OCI-LY3 (cell line): ENCODE results near the gene SYNE1.
A peak's percentile ranks its signal among the peaks of the same experiment; 100 is the strongest.
"Not testable (repeated sequence)": the region's sequence is repeated elsewhere in the genome, so short reads cannot be mapped to it uniquely, and the experiment has no call there.

Experiments
- H2AFZ ChIP-seq: fragments of 200-600, 300-600 bp; shearing (Covaris generic); 2 replicates; pipeline ENCODE4 v1.6.0; 2014; ENCODE audit warnings: antibody characterized with exemption, low read depth, low read length
- H3K27ac ChIP-seq: fragments of 200-600, 300-600 bp; sonication (generic); 2 replicates; pipeline ENCODE4 v1.5.1; 2014; ENCODE audit warnings: mild to moderate bottlenecking, low read length, moderate library complexity, mixed read lengths
- H3K27me3 ChIP-seq: fragments of 200-600, 300-600 bp; sonication (generic); 2 replicates; pipeline ENCODE4 v1.6.1; 2014; ENCODE audit warnings: low read depth, low read length, mixed read lengths
- H3K36me3 ChIP-seq: fragments of 200-600, 300-600 bp; sonication (generic); replicated peaks from 2 replicates; pipeline ENCODE3; 2014; ENCODE audit warnings: low read depth, low read length, mixed read lengths
- H3K4me1 ChIP-seq: fragments of 300-600, 200-600 bp; sonication (generic); 2 replicates; pipeline ENCODE4 v1.6.1; 2014; ENCODE audit warnings: low read length, mixed read lengths
- H3K4me2 ChIP-seq: fragments of 200-600, 300-600 bp; sonication (generic); 2 replicates; pipeline ENCODE4 v1.6.1; 2014; ENCODE audit warnings: low read length, mixed read lengths
- H3K4me3 ChIP-seq: fragments of 300-600, 200-600 bp; sonication (generic); 2 replicates; pipeline ENCODE4 v1.5.1; 2014; ENCODE audit warnings: antibody characterized with exemption, mild to moderate bottlenecking, low read length, moderate library complexity
- H3K79me2 ChIP-seq: fragments of 300-600, 200-600 bp; shearing (Covaris generic); 2 replicates; pipeline ENCODE4 v1.6.1; 2014; ENCODE audit warnings: mild to moderate bottlenecking, low read length, mixed read lengths
- H3K9ac ChIP-seq: fragments of 300-600, 200-600 bp; shearing (Covaris generic); 2 replicates; pipeline ENCODE4 v1.6.0; 2014; ENCODE audit warnings: mild to moderate bottlenecking, low read length, moderate library complexity
- H3K9me3 ChIP-seq: fragments of 200-600, 300-600 bp; shearing (Covaris generic); 2 replicates; pipeline ENCODE4 v1.6.1; 2014; ENCODE audit warnings: low read length, mixed read lengths; ENCODE audit not compliant: insufficient read depth
- H4K20me1 ChIP-seq: fragments of 200-600, 300-600 bp; sonication (generic); 2 replicates; pipeline ENCODE4 v1.6.1; 2016; ENCODE audit warnings: low read length, mixed read lengths; ENCODE audit not compliant: insufficient read depth
- EZH2phosphoT487 ChIP-seq: fragments of 200-600 bp; shearing (Covaris generic); IDR thresholded peaks from 2 replicates; pipeline ENCODE4 v1.6.1; 2018; ENCODE audit warnings: antibody characterized with exemption, mixed run types, low read depth
- TF ChIP-seq, protein P1 (sequence below): fragments of 200-600, 300-600 bp; sonication (generic); IDR thresholded peaks from 2 replicates; pipeline ENCODE4 v1.5.1; 2014; ENCODE audit warnings: antibody characterized with exemption, low read length, low read depth

SYNE1 gene

DNA sequence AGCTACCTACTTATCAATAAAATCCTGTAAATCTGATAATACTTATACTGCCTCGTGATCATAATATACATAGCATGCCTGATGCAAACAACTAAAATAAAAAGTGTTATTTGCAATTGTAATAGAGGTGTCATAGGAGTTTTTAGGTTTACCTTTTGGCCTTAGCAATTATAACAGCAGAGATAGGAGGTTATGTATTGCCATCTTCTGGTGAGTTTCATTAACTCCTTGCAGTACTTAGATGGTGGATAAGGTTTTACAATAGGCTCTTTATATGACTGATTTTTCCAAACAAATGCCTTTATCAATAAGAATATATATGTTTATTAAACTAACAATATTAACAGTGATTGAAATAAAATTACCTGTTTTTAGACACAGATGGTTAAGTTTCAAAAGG lies 32.7 kb upstream of the SYNE1 start:
- Histone ChIP-seq H3K9me3 (no peaks in the 10 kb centered on the region), H4K20me1 (no peaks in the 10 kb centered on the region), H3K27me3 (no peaks in the 10 kb centered on the region), H3K79me2 (no peaks in the 10 kb centered on the region), H3K27ac (no peak overlapping the region), H3K4me1 (no peaks in the 10 kb centered on the region), H3K9ac (no peak overlapping the region), H3K36me3 (no peaks in the 10 kb centered on the region), H2AFZ (no peak overlapping the region), H3K4me2 (no peak overlapping the region), H3K4me3 (no peak overlapping the region)
- no peak for TF ChIP-seq EZH2phosphoT487
- TF ChIP-seq, protein P1, sequence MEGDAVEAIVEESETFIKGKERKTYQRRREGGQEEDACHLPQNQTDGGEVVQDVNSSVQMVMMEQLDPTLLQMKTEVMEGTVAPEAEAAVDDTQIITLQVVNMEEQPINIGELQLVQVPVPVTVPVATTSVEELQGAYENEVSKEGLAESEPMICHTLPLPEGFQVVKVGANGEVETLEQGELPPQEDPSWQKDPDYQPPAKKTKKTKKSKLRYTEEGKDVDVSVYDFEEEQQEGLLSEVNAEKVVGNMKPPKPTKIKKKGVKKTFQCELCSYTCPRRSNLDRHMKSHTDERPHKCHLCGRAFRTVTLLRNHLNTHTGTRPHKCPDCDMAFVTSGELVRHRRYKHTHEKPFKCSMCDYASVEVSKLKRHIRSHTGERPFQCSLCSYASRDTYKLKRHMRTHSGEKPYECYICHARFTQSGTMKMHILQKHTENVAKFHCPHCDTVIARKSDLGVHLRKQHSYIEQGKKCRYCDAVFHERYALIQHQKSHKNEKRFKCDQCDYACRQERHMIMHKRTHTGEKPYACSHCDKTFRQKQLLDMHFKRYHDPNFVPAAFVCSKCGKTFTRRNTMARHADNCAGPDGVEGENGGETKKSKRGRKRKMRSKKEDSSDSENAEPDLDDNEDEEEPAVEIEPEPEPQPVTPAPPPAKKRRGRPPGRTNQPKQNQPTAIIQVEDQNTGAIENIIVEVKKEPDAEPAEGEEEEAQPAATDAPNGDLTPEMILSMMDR = peak; percentile 41

DNA sequence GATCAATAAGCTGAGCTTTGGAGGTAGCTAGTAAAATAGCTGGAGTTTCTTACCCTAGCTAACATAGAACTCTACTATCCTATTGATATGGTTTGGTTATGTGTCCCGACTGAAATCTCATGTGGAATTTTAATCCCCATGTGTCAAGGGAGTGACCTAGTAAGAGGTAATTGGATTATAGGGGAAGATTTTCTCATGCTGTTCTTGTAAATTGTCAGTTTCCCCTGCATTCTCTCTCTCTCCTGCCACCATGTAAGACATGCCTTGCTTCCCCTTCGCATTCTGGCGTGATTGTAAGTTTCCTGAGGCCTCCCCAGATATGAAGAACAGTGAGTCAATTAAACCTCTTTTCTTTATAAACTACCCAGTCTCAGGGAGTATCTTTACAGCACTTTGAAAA lies 24.6 kb upstream of the SYNE1 start:
- TF ChIP-seq EZH2phosphoT487 = no peak
- TF ChIP-seq, protein P1 = no peak
- H3K9ac ChIP-seq = no peak overlapping the region
- no peaks in the 10 kb centered on the region; the same call in 1 of the 2 replicates for H4K20me1 ChIP-seq
- no peaks in the 10 kb centered on the region for H3K79me2 ChIP-seq
- no peaks in the 10 kb centered on the region for H3K36me3 ChIP-seq
- H3K4me3 ChIP-seq = no peak overlapping the region
- no peaks in the 10 kb centered on the region; the same call in 1 of the 2 replicates for H3K27me3 ChIP-seq
- no peak overlapping the region for H3K27ac ChIP-seq
- H3K4me2 ChIP-seq = no peak overlapping the region
- no peak overlapping the region for H2AFZ ChIP-seq
- H3K4me1 ChIP-seq = no peaks in the 10 kb centered on the region
- H3K9me3 ChIP-seq = no peaks in the 10 kb centered on the region

DNA sequence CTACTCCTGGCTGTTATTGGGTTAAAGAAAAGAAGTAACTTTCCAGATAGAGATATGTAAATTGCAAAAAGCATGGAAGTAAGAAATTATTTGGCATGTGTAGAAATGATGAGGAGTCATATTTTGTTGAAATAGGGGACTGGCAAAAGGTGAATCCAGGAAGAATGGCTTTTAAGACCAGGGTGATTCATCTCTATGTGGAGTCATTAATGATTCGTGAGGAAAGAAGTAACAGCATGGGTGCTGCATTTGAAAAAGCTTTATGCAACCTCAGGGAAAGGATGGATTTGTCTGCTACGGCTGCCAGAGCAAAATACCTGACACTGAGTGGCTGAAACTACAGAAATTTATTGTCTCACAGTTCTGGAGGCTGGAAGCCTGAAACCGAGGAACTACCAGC lies 14.8 kb upstream of the SYNE1 start:
- no peak overlapping the region for H3K4me2 ChIP-seq
- no peak overlapping the region for H2AFZ ChIP-seq
- no peaks in the 10 kb centered on the region for H3K79me2 ChIP-seq
- H3K9me3 ChIP-seq = no peaks in the 10 kb centered on the region
- H3K27me3 ChIP-seq = peaks cover 8% of the 10 kb centered on the region; the same call in 1 of the 2 replicates
- no peak overlapping the region for H3K27ac ChIP-seq
- H3K36me3 ChIP-seq = no peaks in the 10 kb centered on the region
- no peak overlapping the region for H3K9ac ChIP-seq
- no peak for TF ChIP-seq EZH2phosphoT487
- H4K20me1 ChIP-seq = no peaks in the 10 kb centered on the region
- H3K4me1 ChIP-seq = no peaks in the 10 kb centered on the region
- H3K4me3 ChIP-seq = no peak overlapping the region

DNA sequence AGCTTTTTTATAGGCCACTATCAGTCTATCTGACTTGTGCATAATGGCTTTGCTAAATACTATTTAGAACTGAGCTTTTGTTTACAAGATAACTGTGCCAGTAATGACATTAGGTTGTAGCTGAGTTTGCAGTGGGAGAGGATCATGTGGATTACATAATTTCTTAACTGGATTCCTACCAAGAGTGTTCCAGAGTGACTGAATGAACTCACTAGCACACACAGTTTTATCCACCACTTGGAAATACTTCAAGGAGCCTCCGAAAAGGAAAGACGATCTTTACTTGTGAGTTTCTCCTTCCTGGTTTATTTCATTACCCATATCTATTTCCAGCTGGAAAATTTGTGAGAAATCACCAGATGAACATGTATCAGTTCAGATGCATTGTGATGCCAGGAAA lies 10.9 kb upstream of the SYNE1 start:
- peaks cover 7% of the 10 kb centered on the region; the same call in 1 of the 2 replicates for H3K27me3 ChIP-seq
- no peak overlapping the region for H3K9ac ChIP-seq
- no peaks in the 10 kb centered on the region for H3K36me3 ChIP-seq
- H3K79me2 ChIP-seq = no peaks in the 10 kb centered on the region
- H3K4me1 ChIP-seq = no peaks in the 10 kb centered on the region
- H3K9me3 ChIP-seq = no peaks in the 10 kb centered on the region
- H3K27ac ChIP-seq = no peak overlapping the region
- H3K4me2 ChIP-seq = no peak overlapping the region
- no peak for TF ChIP-seq EZH2phosphoT487
- TF ChIP-seq, protein P1 = no peak
- H4K20me1 ChIP-seq = no peaks in the 10 kb centered on the region
- H2AFZ ChIP-seq = no peak overlapping the region
- no peak overlapping the region for H3K4me3 ChIP-seq

DNA sequence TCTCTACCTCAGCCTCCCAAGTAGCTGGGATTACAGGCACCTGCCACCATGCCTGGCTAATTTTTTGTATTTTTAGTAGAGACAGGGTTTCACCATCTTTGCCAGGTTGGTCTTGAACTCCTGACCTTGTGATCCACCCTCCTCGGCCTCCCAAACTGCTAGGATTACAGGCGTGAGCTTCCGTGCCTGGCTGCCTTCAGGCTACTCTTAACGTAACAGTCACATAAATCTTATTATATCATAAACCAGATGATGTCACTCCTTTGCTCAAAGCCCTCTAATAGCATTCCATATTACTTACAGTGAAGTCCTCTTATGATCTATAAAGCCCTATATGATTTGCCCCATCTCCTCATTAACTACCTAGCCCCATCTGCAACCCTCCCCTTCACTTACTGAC lies 9.6 kb upstream of the SYNE1 start:
- not testable (repeated sequence) for H3K79me2 ChIP-seq

More for the DNA sequence above, 9.6 kb upstream of the SYNE1 start:
- not testable (repeated sequence) for H3K36me3 ChIP-seq, H3K27ac ChIP-seq, H3K9me3 ChIP-seq, H3K4me3 ChIP-seq, H3K4me2 ChIP-seq, H2AFZ ChIP-seq, H3K27me3 ChIP-seq, H3K4me1 ChIP-seq, H4K20me1 ChIP-seq, H3K9ac ChIP-seq
